A549 (cell line): ENCODE results near the gene HLCS. TPM values are rescaled to one million over a fixed set of nuclear protein-coding genes. Genes with fewer than 3 reads are reported as not detected.
A peak's percentile ranks its signal among the peaks of the same experiment; 100 is the strongest.

Source experiments
- ATAC-seq, 2 experiments: fragments of 200-7000 bp in 1 of 2; fragments of >200 bp in 1 of 2; cut with Nextera tagmentation in 1 of 2; cut with Tn5 transposase in 1 of 2; 3 replicates each; pipeline versions ENCODE4 v1.8.0 to v1.9.1; 2018 to 2020; ENCODE audit warnings: mild to moderate bottlenecking in 1 of 2, moderate library complexity in 1 of 2
- CTCF ChIA-PET: fragments of 300-600 bp; sonication (Branson Sonifier 250); formaldehyde crosslinking; extraction: SDS; loops from one replicate; lab custom pipeline; 2021; ENCODE audit warnings: antibody characterized with exemption, inconsistent platforms; lab: Yijun Ruan, JAX
- POLR2A ChIA-PET: fragments of 350-600 bp; formaldehyde crosslinking; extraction: SDS; loops from one replicate; lab custom pipeline; 2021; ENCODE audit warnings: antibody characterized with exemption, inconsistent platforms; lab: Yijun Ruan, JAX
- DNase-seq, 2 experiments: peaks; one replicate each; pipeline versions ENCODE4 v3.0.0 to v3.0.0-alpha.2; 2011 to 2016; ENCODE audit warnings: low read depth in 1 of 2, low spot score in 1 of 2
- FAIRE-seq: peaks from 2 replicates; lab custom pipeline; 2011; peaks lifted over from hg19 to GRCh38; lab: Jason Lieb, UNC
- H3K27ac ChIP-seq, 2 experiments: fragments of >200 bp; sonication (Bioruptor Twin); formaldehyde crosslinking; 3 replicates each; pipeline ENCODE4 v1.5.1; 2016 to 2017
- H3K4me1 ChIP-seq: fragments of >200 bp; sonication (Bioruptor Twin); formaldehyde crosslinking; 3 replicates; pipeline ENCODE4 v1.6.1; 2016
- H3K4me2 ChIP-seq: fragments of >200 bp; sonication (Bioruptor Twin); formaldehyde crosslinking; 3 replicates; pipeline ENCODE4 v1.6.1; 2016
- H3K4me3 ChIP-seq: fragments of >200 bp; sonication (Bioruptor Twin); formaldehyde crosslinking; 3 replicates; pipeline ENCODE4 v1.5.1; 2016
- H3K9me3 ChIP-seq: fragments of >200 bp; sonication (Bioruptor Twin); formaldehyde crosslinking; 3 replicates; pipeline ENCODE4 v1.6.1; 2016
- ATOH8 ChIP-seq: fragments of 250-450 bp; sonication (Bioruptor Pico); IDR thresholded peaks from 2 replicates; pipeline ENCODE4 v1.5.0; 2020; ENCODE audit warnings: low read depth, mild to moderate bottlenecking, moderate library complexity
- CBX2 ChIP-seq: fragments of 200-600 bp; sonication (generic); IDR thresholded peaks from 2 replicates; pipeline ENCODE4 v1.6.1; 2016; ENCODE audit warnings: low read depth, mild to moderate bottlenecking, borderline replicate concordance
- CEBPB ChIP-seq, 2 experiments: fragments of >200 bp in 1 of 2; sonication (Bioruptor Twin) in 1 of 2; formaldehyde crosslinking in 1 of 2; IDR thresholded peaks; 2 replicates each; pipeline ENCODE4 v1.6.1; 2012 to 2016
- CHD2 ChIP-seq: fragments of 150-350 bp; IDR thresholded peaks from 2 replicates; pipeline ENCODE4 v1.6.1; 2014; ENCODE audit warnings: low read length; ENCODE audit not compliant: partially characterized antibody
- CHD4 ChIP-seq: fragments of 200-600 bp; sonication (generic); IDR thresholded peaks from 2 replicates; pipeline ENCODE4 v1.6.1; 2016; ENCODE audit warnings: antibody characterized with exemption, mild to moderate bottlenecking, borderline replicate concordance
- EHF ChIP-seq: fragments of 250-450 bp; sonication (Bioruptor Pico); IDR thresholded peaks from 2 replicates; pipeline ENCODE4 v1.5.0; 2020; ENCODE audit warnings: mild to moderate bottlenecking
- EHMT2 ChIP-seq: fragments of 200-600 bp; sonication (generic); IDR thresholded peaks from 2 replicates; pipeline ENCODE4 v1.6.1; 2016; ENCODE audit warnings: antibody characterized with exemption, low read depth, mild to moderate bottlenecking, moderate library complexity
- ESRRA ChIP-seq: fragments of 150-350 bp; IDR thresholded peaks from 2 replicates; pipeline ENCODE4 v1.6.1; 2014; ENCODE audit warnings: mild to moderate bottlenecking, low read length, borderline replicate concordance
- FOSL2 ChIP-seq, 2 experiments: fragments of 450-650 bp in 1 of 2; fragments of >200 bp in 1 of 2; sonication (Bioruptor Twin) in 1 of 2; formaldehyde crosslinking; IDR thresholded peaks; 2 replicates each; pipeline versions ENCODE4 v1.5.0 to v1.6.1; 2016 to 2020; ENCODE audit warnings: mild to moderate bottlenecking in 1 of 2, moderate library complexity in 1 of 2
- FOXS1 ChIP-seq: fragments of 250-450 bp; sonication (Bioruptor Pico); IDR thresholded peaks from 2 replicates; pipeline ENCODE4 v1.5.0; 2020; ENCODE audit warnings: mild to moderate bottlenecking, moderate library complexity
- GATA3 ChIP-seq: IDR thresholded peaks from 2 replicates; pipeline ENCODE4 v1.6.1; 2012; ENCODE audit warnings: borderline replicate concordance
- HES2 ChIP-seq: fragments of >200 bp; sonication (Bioruptor Twin); formaldehyde crosslinking; IDR thresholded peaks from 2 replicates; pipeline ENCODE4 v1.6.1; 2016
- HEYL ChIP-seq: fragments of 250-450 bp; sonication (Bioruptor Pico); IDR thresholded peaks from 2 replicates; pipeline ENCODE4 v1.8.0; 2021; ENCODE audit warnings: mild to moderate bottlenecking, moderate library complexity
- HOXA7 ChIP-seq: fragments of 250-450 bp; sonication (Bioruptor Pico); IDR thresholded peaks from 2 replicates; pipeline ENCODE4 v1.5.0; 2020; ENCODE audit warnings: mild to moderate bottlenecking, moderate library complexity
- HOXB5 ChIP-seq: fragments of 250-450 bp; sonication (Bioruptor Pico); IDR thresholded peaks from 2 replicates; pipeline ENCODE4 v1.5.0; 2020; ENCODE audit warnings: mild to moderate bottlenecking, moderate library complexity
- JUNB ChIP-seq: fragments of >200 bp; sonication (Bioruptor Twin); formaldehyde crosslinking; IDR thresholded peaks from 2 replicates; pipeline ENCODE4 v1.6.1; 2016
- MAFK ChIP-seq: fragments of 450-650 bp; IDR thresholded peaks from 2 replicates; pipeline ENCODE4 v1.6.1; 2014; ENCODE audit not compliant: partially characterized antibody
- MAZ ChIP-seq: fragments of 150-350 bp; IDR thresholded peaks from 2 replicates; pipeline ENCODE4 v1.6.1; 2014; ENCODE audit warnings: antibody characterized with exemption, low read depth, low read length, borderline replicate concordance
- NR3C1 ChIP-seq: fragments of >200 bp; sonication (Bioruptor Twin); formaldehyde crosslinking; IDR thresholded peaks from 3 replicates; pipeline ENCODE4 v1.6.1; 2017
- POLR2AphosphoS2 ChIP-seq: conservative IDR thresholded peaks from 2 replicates; pipeline ENCODE4 v1.6.1; 2012; ENCODE audit warnings: low read length, improper control_type of control experiment, inconsistent platforms
- SMC3 ChIP-seq: fragments of >200 bp; sonication (Bioruptor Twin); formaldehyde crosslinking; IDR thresholded peaks from 3 replicates; pipeline ENCODE4 v1.6.1; 2018; ENCODE audit warnings: inconsistent platforms
- TP53 ChIP-seq: fragments of 250-450 bp; sonication (Bioruptor Pico); IDR thresholded peaks from 2 replicates; pipeline ENCODE4 v1.5.0; 2021; ENCODE audit warnings: mild to moderate bottlenecking, moderate library complexity
- ZFP36 ChIP-seq: fragments of 450-650 bp; IDR thresholded peaks from 2 replicates; pipeline ENCODE4 v1.6.1; 2014; ENCODE audit warnings: borderline replicate concordance; ENCODE audit not compliant: partially characterized antibody
- ZNF302 ChIP-seq: fragments of 250-450 bp; sonication (Bioruptor Pico); IDR thresholded peaks from 2 replicates; pipeline ENCODE4 v1.9.0; 2021; ENCODE audit warnings: inconsistent platforms, mild to moderate bottlenecking, moderate library complexity
- whole genome bisulfite sequencing: methylation state at CpG from one replicate; pipeline ENCODE4 v1.1.6; 2017; ENCODE audit errors: missing lambda C conversion rate; 5-methylcytosine and 5-hydroxymethylcytosine counted together
- polyA plus RNA-seq, 4 experiments: library from polyadenylated mRNA; depleted of rRNA in 3 of 4; stranded (reverse); fragments of >200 nt; fragmentation: RNase III in 1 of 4; extraction: RNeasy Plus Mini Kit Qiagen cat#74134 plus additional on column Dnase treatment in 1 of 4; gene quantifications; 2 replicates in 3 of 4; 3 replicates in 1 of 4; pipeline ENCODE4 v1.2.3, GENCODE V29; 2011 to 2017
- TF ChIP-seq, protein P1 (sequence below): fragments of 150-350 bp; IDR thresholded peaks from 2 replicates; pipeline ENCODE4 v1.6.1; 2014; ENCODE audit warnings: low read depth, mild to moderate bottlenecking, low read length
- TF ChIP-seq, protein P2 (sequence below): IDR thresholded peaks from 2 replicates; pipeline ENCODE4 v1.6.1; 2012; ENCODE audit warnings: low read depth, borderline replicate concordance
- TF ChIP-seq, protein P3 (sequence below): fragments of 450-650 bp; IDR thresholded peaks from 2 replicates; pipeline ENCODE4 v1.6.1; 2014; ENCODE audit warnings: antibody characterized with exemption
- TF ChIP-seq, protein P4 (sequence below): IDR thresholded peaks from 2 replicates; pipeline ENCODE4 v1.6.1; 2012
- TF ChIP-seq, protein P5 (sequence below): fragments of >200 bp; sonication (Bioruptor Twin); formaldehyde crosslinking; IDR thresholded peaks from 3 replicates; pipeline ENCODE4 v1.5.1; 2016

HLCS gene
- polyA plus RNA-seq, 2 of the 4 experiments (the other 2 are of a cell fraction): 8.4 to 24.3 TPM

- ChIA-PET POLR2A (interaction anchor here (1.1 kb wide), 1 partner anchor 535 kb away, joined by 4 read pairs; no protein-coding TSS in a partner anchor), CTCF (interaction anchor here (0.6 to 1.0 kb wide), 5 partner anchors 12 to 1020 kb away, joined by 3 to 6 read pairs (median 3); no protein-coding TSS in a partner anchor)
- TF ChIP-seq, protein P1, sequence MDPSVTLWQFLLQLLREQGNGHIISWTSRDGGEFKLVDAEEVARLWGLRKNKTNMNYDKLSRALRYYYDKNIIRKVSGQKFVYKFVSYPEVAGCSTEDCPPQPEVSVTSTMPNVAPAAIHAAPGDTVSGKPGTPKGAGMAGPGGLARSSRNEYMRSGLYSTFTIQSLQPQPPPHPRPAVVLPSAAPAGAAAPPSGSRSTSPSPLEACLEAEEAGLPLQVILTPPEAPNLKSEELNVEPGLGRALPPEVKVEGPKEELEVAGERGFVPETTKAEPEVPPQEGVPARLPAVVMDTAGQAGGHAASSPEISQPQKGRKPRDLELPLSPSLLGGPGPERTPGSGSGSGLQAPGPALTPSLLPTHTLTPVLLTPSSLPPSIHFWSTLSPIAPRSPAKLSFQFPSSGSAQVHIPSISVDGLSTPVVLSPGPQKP: no peak
- TF ChIP-seq ZNF302 (CRISPR knock-in tag) (no peak), EHMT2 (no peak), ESRRA (no peak), GATA3 (no peak), NR3C1 (no peak), ZFP36 (no peak), CEBPB (IDR thresholded peaks at IDR 0.05) (no peak), TP53 (CRISPR knock-in tag) (no peak), CHD2 (no peak), MAZ (no peak), FOSL2 (IDR thresholded peaks at IDR 0.05) (no peak), FOSL2 (CRISPR knock-in tag; IDR thresholded peaks at IDR 0.05) (no peak), EHF (no peak), CHD4 (no peak), HOXB5 (CRISPR knock-in tag) (no peak)
- TF ChIP-seq, protein P2, sequence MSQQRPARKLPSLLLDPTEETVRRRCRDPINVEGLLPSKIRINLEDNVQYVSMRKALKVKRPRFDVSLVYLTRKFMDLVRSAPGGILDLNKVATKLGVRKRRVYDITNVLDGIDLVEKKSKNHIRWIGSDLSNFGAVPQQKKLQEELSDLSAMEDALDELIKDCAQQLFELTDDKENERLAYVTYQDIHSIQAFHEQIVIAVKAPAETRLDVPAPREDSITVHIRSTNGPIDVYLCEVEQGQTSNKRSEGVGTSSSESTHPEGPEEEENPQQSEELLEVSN: no peak
- DNase-seq (no peak), FAIRE-seq (no peak), ATAC-seq (no peak)
- Histone ChIP-seq H3K9me3 (no peaks in the 10 kb centered on the region), H3K4me3 (peak overlapping the region; percentile 70), H3K4me2 (peak overlapping the region; percentile 79), H3K27ac (peak overlapping the region; percentile 93 to 96), H3K4me1 (peaks cover 13% of the 10 kb centered on the region; the same call in 2 of the 3 replicates)
- 75% methylated on average over 8 of the region's 8 CpGs for WGBS
These were observed 1.4 kb downstream of the HLCS start for GRCh38 chr21:36964827-36965719.

DNA sequence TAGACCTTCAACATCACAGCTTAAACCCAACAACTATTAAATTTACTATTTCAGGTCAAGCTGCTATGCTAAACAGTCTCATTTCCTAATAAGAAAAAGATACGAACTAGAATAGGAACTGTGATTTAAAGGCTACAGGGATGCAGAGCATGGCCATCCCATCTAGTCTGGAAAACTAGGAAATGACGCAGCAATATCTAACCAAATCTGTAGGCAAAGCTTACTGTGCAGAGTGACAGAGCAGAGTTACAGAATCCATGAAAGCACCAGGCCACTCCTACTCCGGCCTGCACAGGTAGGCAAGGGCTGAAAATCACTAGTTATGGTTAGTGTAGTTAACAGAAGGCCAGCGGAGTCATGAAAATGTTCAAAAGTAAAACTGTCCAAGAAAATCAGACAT lies 2.1 kb downstream of the HLCS start:
- ATAC-seq: no peak
- WGBS: 96% methylated on average over 4 of the region's 4 CpGs
- Histone ChIP-seq H3K4me2 (peak overlapping the region; percentile 79; the same call in 2 of the 3 replicates), H3K9me3 (no peaks in the 10 kb centered on the region), H3K4me3 (no peak overlapping the region), H3K4me1 (peaks cover 13% of the 10 kb centered on the region; the same call in 2 of the 3 replicates), H3K27ac (no peak overlapping the region; a peak in 1 of 6 replicates)
- no peak for DNase-seq
- FAIRE-seq: no peak
- ChIA-PET CTCF (interaction anchor here (0.7 to 1.0 kb wide), 3 partner anchors 13 to 461 kb away, joined by 3 read pairs; no protein-coding TSS in a partner anchor), POLR2A (no interaction called here)
- TF ChIP-seq JUNB (no peak), MAFK (no peak), ZNF302 (CRISPR knock-in tag) (no peak), POLR2AphosphoS2 (no peak), FOXS1 (no peak), HEYL (CRISPR knock-in tag) (no peak), ATOH8 (no peak), HOXB5 (CRISPR knock-in tag) (no peak), MAZ (no peak), HOXA7 (CRISPR knock-in tag) (no peak), HES2 (no peak), SMC3 (no peak), CBX2 (no peak)
- TF ChIP-seq, protein P3, sequence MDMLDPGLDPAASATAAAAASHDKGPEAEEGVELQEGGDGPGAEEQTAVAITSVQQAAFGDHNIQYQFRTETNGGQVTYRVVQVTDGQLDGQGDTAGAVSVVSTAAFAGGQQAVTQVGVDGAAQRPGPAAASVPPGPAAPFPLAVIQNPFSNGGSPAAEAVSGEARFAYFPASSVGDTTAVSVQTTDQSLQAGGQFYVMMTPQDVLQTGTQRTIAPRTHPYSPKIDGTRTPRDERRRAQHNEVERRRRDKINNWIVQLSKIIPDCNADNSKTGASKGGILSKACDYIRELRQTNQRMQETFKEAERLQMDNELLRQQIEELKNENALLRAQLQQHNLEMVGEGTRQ: no peak
- TF ChIP-seq, protein P4, sequence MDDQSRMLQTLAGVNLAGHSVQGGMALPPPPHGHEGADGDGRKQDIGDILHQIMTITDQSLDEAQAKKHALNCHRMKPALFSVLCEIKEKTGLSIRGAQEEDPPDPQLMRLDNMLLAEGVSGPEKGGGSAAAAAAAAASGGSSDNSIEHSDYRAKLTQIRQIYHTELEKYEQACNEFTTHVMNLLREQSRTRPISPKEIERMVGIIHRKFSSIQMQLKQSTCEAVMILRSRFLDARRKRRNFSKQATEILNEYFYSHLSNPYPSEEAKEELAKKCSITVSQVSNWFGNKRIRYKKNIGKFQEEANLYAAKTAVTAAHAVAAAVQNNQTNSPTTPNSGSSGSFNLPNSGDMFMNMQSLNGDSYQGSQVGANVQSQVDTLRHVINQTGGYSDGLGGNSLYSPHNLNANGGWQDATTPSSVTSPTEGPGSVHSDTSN: no peak
- TF ChIP-seq, protein P2: no peak
- TF ChIP-seq, protein P5, sequence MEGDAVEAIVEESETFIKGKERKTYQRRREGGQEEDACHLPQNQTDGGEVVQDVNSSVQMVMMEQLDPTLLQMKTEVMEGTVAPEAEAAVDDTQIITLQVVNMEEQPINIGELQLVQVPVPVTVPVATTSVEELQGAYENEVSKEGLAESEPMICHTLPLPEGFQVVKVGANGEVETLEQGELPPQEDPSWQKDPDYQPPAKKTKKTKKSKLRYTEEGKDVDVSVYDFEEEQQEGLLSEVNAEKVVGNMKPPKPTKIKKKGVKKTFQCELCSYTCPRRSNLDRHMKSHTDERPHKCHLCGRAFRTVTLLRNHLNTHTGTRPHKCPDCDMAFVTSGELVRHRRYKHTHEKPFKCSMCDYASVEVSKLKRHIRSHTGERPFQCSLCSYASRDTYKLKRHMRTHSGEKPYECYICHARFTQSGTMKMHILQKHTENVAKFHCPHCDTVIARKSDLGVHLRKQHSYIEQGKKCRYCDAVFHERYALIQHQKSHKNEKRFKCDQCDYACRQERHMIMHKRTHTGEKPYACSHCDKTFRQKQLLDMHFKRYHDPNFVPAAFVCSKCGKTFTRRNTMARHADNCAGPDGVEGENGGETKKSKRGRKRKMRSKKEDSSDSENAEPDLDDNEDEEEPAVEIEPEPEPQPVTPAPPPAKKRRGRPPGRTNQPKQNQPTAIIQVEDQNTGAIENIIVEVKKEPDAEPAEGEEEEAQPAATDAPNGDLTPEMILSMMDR: no peak
